Retinal pigment epithelial cell (primary cell): ENCODE measurements around the gene TMEM128.

Experiments used
- DNase-seq: peaks from one replicate; pipeline ENCODE4 v3.0.0-alpha.2; 2010; ENCODE audit warnings: low read depth
- H3K4me3 ChIP-seq: 2 replicates; pipeline ENCODE4 v1.5.1; 2011; ENCODE audit warnings: mild to moderate bottlenecking, low read length, control low read depth, moderate library complexity
- TF ChIP-seq, protein P1 (sequence below): conservative IDR thresholded peaks from 2 replicates; pipeline ENCODE4 v1.5.1; 2011; ENCODE audit warnings: low read depth, low read length, control low read depth, inconsistent platforms

TMEM128 gene

DNA sequence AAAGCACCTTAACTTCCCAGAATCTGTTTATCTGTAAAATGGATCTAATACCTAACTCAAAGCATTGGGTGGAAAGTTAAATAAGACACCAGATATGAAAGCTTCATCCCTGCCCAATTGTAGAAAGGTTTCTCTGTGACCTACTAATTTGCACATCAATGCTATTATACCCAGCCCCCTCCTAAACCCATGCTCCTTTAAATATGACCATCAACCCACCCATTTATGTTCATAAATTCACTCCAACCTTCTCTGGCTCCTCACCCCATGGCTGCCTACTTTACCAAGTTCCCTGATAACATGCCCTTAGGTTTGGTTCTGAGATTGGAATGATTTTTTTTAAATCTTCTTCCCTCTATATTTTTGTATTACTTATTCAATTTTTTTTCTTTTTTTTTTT lies 40.1 kb upstream of the TMEM128 start:
- no peak for DNase-seq
- no peak overlapping the region for H3K4me3 ChIP-seq
- TF ChIP-seq, protein P1, sequence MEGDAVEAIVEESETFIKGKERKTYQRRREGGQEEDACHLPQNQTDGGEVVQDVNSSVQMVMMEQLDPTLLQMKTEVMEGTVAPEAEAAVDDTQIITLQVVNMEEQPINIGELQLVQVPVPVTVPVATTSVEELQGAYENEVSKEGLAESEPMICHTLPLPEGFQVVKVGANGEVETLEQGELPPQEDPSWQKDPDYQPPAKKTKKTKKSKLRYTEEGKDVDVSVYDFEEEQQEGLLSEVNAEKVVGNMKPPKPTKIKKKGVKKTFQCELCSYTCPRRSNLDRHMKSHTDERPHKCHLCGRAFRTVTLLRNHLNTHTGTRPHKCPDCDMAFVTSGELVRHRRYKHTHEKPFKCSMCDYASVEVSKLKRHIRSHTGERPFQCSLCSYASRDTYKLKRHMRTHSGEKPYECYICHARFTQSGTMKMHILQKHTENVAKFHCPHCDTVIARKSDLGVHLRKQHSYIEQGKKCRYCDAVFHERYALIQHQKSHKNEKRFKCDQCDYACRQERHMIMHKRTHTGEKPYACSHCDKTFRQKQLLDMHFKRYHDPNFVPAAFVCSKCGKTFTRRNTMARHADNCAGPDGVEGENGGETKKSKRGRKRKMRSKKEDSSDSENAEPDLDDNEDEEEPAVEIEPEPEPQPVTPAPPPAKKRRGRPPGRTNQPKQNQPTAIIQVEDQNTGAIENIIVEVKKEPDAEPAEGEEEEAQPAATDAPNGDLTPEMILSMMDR = no peak

DNA sequence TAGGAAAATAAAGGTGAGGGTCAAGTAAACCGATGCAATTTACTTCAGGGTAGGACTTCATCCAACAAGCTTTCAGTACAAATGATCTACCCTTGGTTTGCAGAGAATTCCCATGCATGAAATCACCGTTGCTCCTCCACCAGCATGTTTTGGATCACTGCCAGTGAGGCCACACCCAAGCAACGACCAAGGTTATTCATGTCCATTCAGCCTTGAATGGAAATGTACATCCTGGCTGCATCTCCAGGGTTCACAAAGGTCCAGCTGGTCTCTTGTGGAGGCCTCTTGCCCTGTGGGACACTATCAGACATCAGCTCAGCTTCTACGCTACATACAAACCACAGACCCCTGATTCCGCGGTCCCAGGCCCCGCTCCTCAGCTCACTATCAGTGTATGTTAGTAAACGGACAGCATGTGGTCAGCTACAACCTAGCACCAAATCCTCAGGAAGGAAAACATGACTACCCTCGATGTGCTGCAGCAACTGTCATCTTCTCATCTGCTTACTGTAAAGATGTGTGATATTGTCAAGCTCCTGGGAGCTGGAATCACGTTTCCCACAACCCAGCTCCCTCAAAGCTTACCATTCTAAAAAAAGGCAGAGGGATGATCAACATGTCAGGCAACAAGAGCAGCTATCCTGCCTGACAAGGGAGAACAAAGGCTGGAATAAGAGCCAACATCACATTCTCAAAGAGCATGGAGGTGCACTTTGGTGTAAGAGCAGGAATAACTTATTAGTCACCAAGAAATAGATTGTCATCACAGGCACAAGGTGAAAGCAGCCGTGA lies 37.0 kb upstream of the TMEM128 start:
- TF ChIP-seq, protein P1 = no peak
- DNase-seq = no peak
- no peak overlapping the region for H3K4me3 ChIP-seq

DNA sequence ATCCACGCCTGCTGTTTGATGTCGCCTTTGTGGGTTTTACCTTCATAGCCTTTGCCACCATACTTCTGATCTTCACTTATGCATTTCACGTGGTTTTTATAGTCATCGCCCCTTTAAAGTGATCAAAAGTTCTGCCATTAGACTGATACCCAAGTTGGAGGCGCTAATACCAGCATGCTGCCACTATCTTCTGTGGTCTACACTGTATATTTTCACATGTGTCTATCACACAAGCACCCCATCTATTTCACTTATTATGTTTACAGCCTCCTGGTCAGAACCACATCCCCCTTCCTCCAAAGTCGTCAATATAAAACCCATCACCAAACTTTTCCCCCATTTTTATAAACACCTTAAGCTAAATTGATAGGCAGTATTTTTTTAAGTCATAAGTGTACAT lies 33.8 kb upstream of the TMEM128 start:
- no peak overlapping the region for H3K4me3 ChIP-seq
- TF ChIP-seq, protein P1 = no peak
- no peak for DNase-seq

DNA sequence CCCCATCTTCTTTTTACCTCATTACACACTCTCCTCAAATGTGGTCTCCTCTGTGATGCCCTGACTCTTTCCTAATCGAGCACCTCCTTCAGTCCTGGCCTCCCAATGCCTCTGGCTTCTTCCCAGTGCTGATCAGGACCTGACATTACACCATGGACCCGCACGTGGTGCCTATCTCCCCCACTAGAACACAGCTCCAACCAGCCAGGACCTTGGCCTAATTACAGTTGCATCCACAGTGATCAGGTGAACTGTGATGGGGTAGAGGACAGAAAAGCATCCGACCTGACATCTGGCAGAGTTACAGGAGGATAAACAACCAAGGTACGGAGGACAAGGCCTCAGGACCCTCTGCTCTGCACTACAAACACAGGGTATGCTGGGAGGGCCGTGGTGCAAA lies 29.5 kb upstream of the TMEM128 start:
- TF ChIP-seq, protein P1 = no peak
- no peak overlapping the region for H3K4me3 ChIP-seq
- no peak for DNase-seq

DNA sequence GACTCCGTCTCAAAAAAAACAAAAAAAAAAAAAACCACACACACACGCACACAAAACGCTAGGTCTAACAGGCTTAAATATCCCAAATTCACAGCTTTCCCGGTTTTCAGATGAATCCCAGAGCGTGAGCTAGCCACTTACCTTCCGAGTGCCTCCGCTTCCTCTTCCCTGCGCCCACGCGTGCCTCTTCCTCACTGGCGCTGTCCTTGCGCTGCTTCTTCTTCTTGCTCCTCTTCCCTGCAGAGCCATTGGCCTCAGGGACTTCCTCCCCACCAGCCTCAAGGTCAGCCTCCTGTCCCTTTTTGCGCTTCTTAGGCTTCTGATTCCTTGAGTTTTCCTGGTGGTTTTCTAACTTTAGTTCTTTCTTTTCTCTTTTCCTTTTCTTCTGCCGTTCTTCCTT lies 26.2 kb upstream of the TMEM128 start:
- TF ChIP-seq, protein P1 = no peak
- H3K4me3 ChIP-seq = no peak overlapping the region
- no peak for DNase-seq

DNA sequence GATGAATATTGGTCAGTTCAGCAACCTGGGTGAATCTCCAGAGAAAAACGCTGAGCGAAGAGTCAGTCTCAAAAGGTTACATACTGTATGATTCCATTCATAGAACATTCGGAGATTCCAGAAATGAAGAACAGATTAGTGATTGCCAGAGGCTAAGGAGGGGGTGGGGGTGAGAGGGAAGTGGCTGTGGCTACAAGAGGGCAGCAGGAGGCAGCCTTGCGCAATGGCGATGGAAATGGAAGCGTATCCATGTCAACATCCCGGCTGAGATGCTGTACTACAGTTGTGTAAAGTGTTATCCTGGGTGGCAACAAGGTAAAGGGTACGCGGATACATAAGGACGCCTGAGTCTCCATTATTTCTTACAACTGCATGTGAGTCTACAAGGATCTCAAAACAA lies 23.9 kb upstream of the TMEM128 start:
- no peak overlapping the region for H3K4me3 ChIP-seq
- TF ChIP-seq, protein P1 = no peak
- no peak for DNase-seq

DNA sequence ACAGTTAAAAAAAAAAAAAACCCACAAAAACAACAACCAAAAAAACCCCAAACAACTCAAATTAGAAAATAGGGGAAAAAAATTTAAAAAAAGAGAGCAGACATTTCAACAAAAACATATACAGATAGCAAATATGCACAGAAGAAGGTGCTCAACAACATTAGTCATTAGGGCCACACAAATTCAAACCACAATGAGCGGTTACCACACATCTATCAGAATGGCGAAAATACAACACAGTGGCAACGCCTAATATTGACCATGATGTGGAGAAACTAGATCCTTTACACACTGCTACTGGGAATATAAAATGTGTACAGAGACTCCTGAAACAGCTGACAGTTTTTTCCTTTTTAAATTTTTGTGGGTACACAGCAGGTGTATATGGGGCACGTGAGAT lies 22.5 kb upstream of the TMEM128 start:
- H3K4me3 ChIP-seq = no peak overlapping the region
- TF ChIP-seq, protein P1 = no peak
- no peak for DNase-seq
